ENCODE data around the gene NOC2L.

NOC2L gene

GRCh38 chr1:930633-931138 lies 28.4 kb downstream of the NOC2L start:
- no peak overlapping the region for H2AFZ ChIP-seq (ENCODE audit: low read length)
- no peak overlapping the region for H3K9ac ChIP-seq (ENCODE audit: low read length)
- no peaks in the 10 kb centered on the region for H3K4me1 ChIP-seq (ENCODE audit: low read length)
- H3K79me2 ChIP-seq (ENCODE audit: low read length) = no peaks in the 10 kb centered on the region
- H3K36me3 ChIP-seq (replicated peaks; ENCODE audit: insufficient read depth, low read length) = no peaks in the 10 kb centered on the region
- H3K27ac ChIP-seq (ENCODE audit: low read length) = no peak overlapping the region
- H4K20me1 ChIP-seq (ENCODE audit: insufficient read depth, low read length) = no peaks in the 10 kb centered on the region
- TF ChIP-seq EZH2 (optimal IDR thresholded peaks at IDR 0.05; ENCODE audit: low read depth, low read length) = no peak
- peaks cover 88% of the 10 kb centered on the region for H3K27me3 ChIP-seq (replicated peaks; ENCODE audit: insufficient read depth, low read length)
- no peak overlapping the region for H3K4me3 ChIP-seq (ENCODE audit: low read length)
- no peak for DNase-seq
- no peaks in the 10 kb centered on the region for H3K9me2 ChIP-seq (replicated peaks; ENCODE audit: insufficient read depth, low read length)
- no peaks in the 10 kb centered on the region for H3F3A ChIP-seq (ENCODE audit: insufficient read depth, low read length)
- no peak overlapping the region for H3K4me2 ChIP-seq (ENCODE audit: low read depth, low read length)
- H3K9me3 ChIP-seq (replicated peaks; ENCODE audit: insufficient read depth, low read length) = no peaks in the 10 kb centered on the region

GRCh38 chr1:929712-930632 lies 29.1 kb downstream of the NOC2L start:
- Histone ChIP-seq H3K27me3 (replicated peaks; ENCODE audit: insufficient read depth, low read length) (peaks cover 87% of the 10 kb centered on the region), H4K20me1 (ENCODE audit: insufficient read depth, low read length) (no peaks in the 10 kb centered on the region)

GRCh38 chr1:928825-929661 lies 30.0 kb downstream of the NOC2L start:
- no peak overlapping the region for H3K4me2 ChIP-seq (ENCODE audit: low read depth, low read length)
- no peak overlapping the region for H3K27ac ChIP-seq (ENCODE audit: low read length)
- DNase-seq = no peak
- no peaks in the 10 kb centered on the region for H3K79me2 ChIP-seq (ENCODE audit: low read length)
- no peaks in the 10 kb centered on the region for H3K36me3 ChIP-seq (replicated peaks; ENCODE audit: insufficient read depth, low read length)
- H3K9me3 ChIP-seq (replicated peaks; ENCODE audit: insufficient read depth, low read length) = no peaks in the 10 kb centered on the region
- H3K9me2 ChIP-seq (replicated peaks; ENCODE audit: insufficient read depth, low read length) = no peaks in the 10 kb centered on the region
- TF ChIP-seq EZH2phosphoT487 (IDR thresholded peaks at IDR 0.05; ENCODE audit: low read length) = no peak
- no peak for TF ChIP-seq CTCF (IDR thresholded peaks at IDR 0.05; ENCODE audit: low read length)
- TF ChIP-seq EZH2 (optimal IDR thresholded peaks at IDR 0.05; ENCODE audit: low read depth, low read length) = no peak
- H3K27me3 ChIP-seq (replicated peaks; ENCODE audit: insufficient read depth, low read length) = peaks cover 90% of the 10 kb centered on the region
- no peak overlapping the region for H3K9ac ChIP-seq (ENCODE audit: low read length)
- no peak overlapping the region for H3K4me3 ChIP-seq (ENCODE audit: low read length)
- H4K20me1 ChIP-seq (ENCODE audit: insufficient read depth, low read length) = no peaks in the 10 kb centered on the region
- H3K4me1 ChIP-seq (ENCODE audit: low read length) = no peaks in the 10 kb centered on the region
- H2AFZ ChIP-seq (ENCODE audit: low read length) = no peak overlapping the region
- no peaks in the 10 kb centered on the region for H3F3A ChIP-seq (ENCODE audit: insufficient read depth, low read length)

More at GRCh38 chr1:929712-930632, 29.1 kb downstream of the NOC2L start:
- H2AFZ ChIP-seq (ENCODE audit: low read length) = no peak overlapping the region
- H3K4me2 ChIP-seq (ENCODE audit: low read depth, low read length) = no peak overlapping the region
- H3K9me3 ChIP-seq (replicated peaks; ENCODE audit: insufficient read depth, low read length) = no peaks in the 10 kb centered on the region
- H3K79me2 ChIP-seq (ENCODE audit: low read length) = no peaks in the 10 kb centered on the region
- no peak for DNase-seq
- no peak overlapping the region for H3K27ac ChIP-seq (ENCODE audit: low read length)
- H3K9ac ChIP-seq (ENCODE audit: low read length) = no peak overlapping the region
- TF ChIP-seq EZH2phosphoT487 (IDR thresholded peaks at IDR 0.05; ENCODE audit: low read length) = no peak
- TF ChIP-seq EZH2 (optimal IDR thresholded peaks at IDR 0.05; ENCODE audit: low read depth, low read length) = no peak
- TF ChIP-seq CTCF (IDR thresholded peaks at IDR 0.05; ENCODE audit: low read length) = no peak
- H3K36me3 ChIP-seq (replicated peaks; ENCODE audit: insufficient read depth, low read length) = no peaks in the 10 kb centered on the region
- H3K4me3 ChIP-seq (ENCODE audit: low read length) = no peak overlapping the region
- H3F3A ChIP-seq (ENCODE audit: insufficient read depth, low read length) = no peaks in the 10 kb centered on the region
- no peaks in the 10 kb centered on the region for H3K4me1 ChIP-seq (ENCODE audit: low read length)
- no peaks in the 10 kb centered on the region for H3K9me2 ChIP-seq (replicated peaks; ENCODE audit: insufficient read depth, low read length)
